Neural progenitor cell (in vitro differentiated cells): ENCODE measurements around the gene BNIP3.

Experiments
- CTCF ChIP-seq: fragments of 200-600 bp; sonication (generic); IDR thresholded peaks from 2 replicates; pipeline ENCODE4 v1.5.1; 2017; ENCODE audit warnings: antibody characterized with exemption, mild to moderate bottlenecking
- EZH2phosphoT487 ChIP-seq: fragments of 200-600 bp; sonication (generic); IDR thresholded peaks from 2 replicates; pipeline ENCODE4 v1.6.1; 2017; ENCODE audit warnings: antibody characterized with exemption

GRCh38 chr10:132020456-132020855 is 38.7 kb upstream of the BNIP3 start:
- TF ChIP-seq CTCF (no peak), EZH2phosphoT487 (no peak)
